AML-193 (cell line): ENCODE results near the gene CARS1.
A peak's percentile ranks its signal among the peaks of the same experiment; 100 is the strongest.

Source experiments
- DNase-seq, 2 experiments: peaks; one replicate each; lab custom pipeline; 2025; lab: John Stamatoyannopoulos, UW

Gene CARS1

GRCh38 chr11:2991452-2992233 is 65.6 kb downstream of the CARS1 start:
- DNase-seq: peak; percentile 38 to 44

GRCh38 chr11:2990617-2991451 is 66.4 kb downstream of the CARS1 start:
- DNase-seq: no peak

GRCh38 chr11:2989551-2989950 is 67.7 kb downstream of the CARS1 start:
- no peak for DNase-seq

GRCh38 chr11:2989006-2989405 is 68.2 kb downstream of the CARS1 start:
- no peak for DNase-seq

GRCh38 chr11:2987881-2988861 is 69.1 kb downstream of the CARS1 start:
- no peak for DNase-seq

- DNase-seq: no peak
Measured at GRCh38 chr11:2983908-2984307, 73.3 kb downstream of the CARS1 start.

GRCh38 chr11:2982214-2982613 is 75.0 kb downstream of the CARS1 start:
- no peak for DNase-seq

- no peak for DNase-seq
Measured at GRCh38 chr11:2981130-2981529, 76.1 kb downstream of the CARS1 start.

GRCh38 chr11:2980168-2980840 is 76.9 kb downstream of the CARS1 start:
- DNase-seq: no peak

- DNase-seq: no peak
Measured at GRCh38 chr11:2977113-2977512, 80.1 kb downstream of the CARS1 start.

- DNase-seq: no peak
Measured at GRCh38 chr11:2976294-2977063, 80.7 kb downstream of the CARS1 start.

GRCh38 chr11:2975594-2975993 is 81.6 kb downstream of the CARS1 start:
- DNase-seq: peak; percentile 24 to 41

GRCh38 chr11:2974272-2974671 is 83.0 kb downstream of the CARS1 start:
- no peak for DNase-seq

- no peak for DNase-seq
Measured at GRCh38 chr11:2968341-2968900, 88.8 kb downstream of the CARS1 start.

GRCh38 chr11:2964782-2965181 is 92.4 kb downstream of the CARS1 start:
- no peak for DNase-seq

- DNase-seq: no peak
Measured at GRCh38 chr11:2963761-2964160, 93.5 kb downstream of the CARS1 start.

GRCh38 chr11:2963112-2963754 is 94.0 kb downstream of the CARS1 start:
- no peak for DNase-seq

GRCh38 chr11:2961080-2961479 is 96.1 kb downstream of the CARS1 start:
- DNase-seq: no peak

GRCh38 chr11:2960139-2960538 is 97.1 kb downstream of the CARS1 start:
- no peak for DNase-seq

GRCh38 chr11:2958251-2958650 is 99.0 kb downstream of the CARS1 start:
- DNase-seq: peak; percentile 65 to 77
